H1 (cell line): Measurements from ENCODE around the gene TNNI2. TPM values are rescaled to one million over a fixed set of nuclear protein-coding genes. Genes with fewer than 3 reads are reported as not detected.

Experiments used
- EGR1 ChIP-seq: IDR thresholded peaks from 2 replicates; pipeline ENCODE4 v1.6.1; 2011; ENCODE audit warnings: low read depth, low read length, borderline replicate concordance
- EZH2 ChIP-seq: fragments of 200-600 bp; sonication (generic); IDR thresholded peaks from 2 replicates; pipeline ENCODE4 v1.7.1; 2012; ENCODE audit warnings: low read depth, mild to moderate bottlenecking, moderate library complexity, low read length, inconsistent platforms; ENCODE audit not compliant: severe bottlenecking
- SIN3A ChIP-seq, 2 experiments: IDR thresholded peaks in 1 of 2; conservative IDR thresholded peaks in 1 of 2; 2 replicates each; pipeline ENCODE4 v1.6.1; 2011 to 2012; ENCODE audit warnings: low read length in 2 of 2, improper control_type of control experiment in 1 of 2, low read depth in 1 of 2, mild to moderate bottlenecking in 1 of 2
- polyA plus RNA-seq, 7 experiments: library from polyadenylated mRNA; depleted of rRNA in 3 of 7; stranded (reverse) in 5 of 7; unstranded in 2 of 7; fragments of >200 nt in 5 of 7; fragments of 200-250 nt in 2 of 7; gene quantifications; 1 replicate in 5 of 7; 2 replicates in 1 of 7; 4 replicates in 1 of 7; pipeline versions ENCODE4 v1.2.1 to v1.2.3, GENCODE V29; 2011 to 2013; ENCODE audit warnings: missing spikeins in 2 of 7, mixed read lengths in 2 of 7
- total RNA-seq: library from RNA; stranded (reverse); fragmentation: NEBNext Ultra II Directional; extraction: Animal tissue kit (Norgen Biotek cat#: 25700); gene quantifications from 2 replicates; pipeline ENCODE4 v1.2.1, GENCODE V29; 2021

The TNNI2 gene
- total and polyA plus RNA-seq, 2 of the 8 experiments (the other 6 are each of a cell fraction or from before 2014, with no cell fraction given): not detected

DNA sequence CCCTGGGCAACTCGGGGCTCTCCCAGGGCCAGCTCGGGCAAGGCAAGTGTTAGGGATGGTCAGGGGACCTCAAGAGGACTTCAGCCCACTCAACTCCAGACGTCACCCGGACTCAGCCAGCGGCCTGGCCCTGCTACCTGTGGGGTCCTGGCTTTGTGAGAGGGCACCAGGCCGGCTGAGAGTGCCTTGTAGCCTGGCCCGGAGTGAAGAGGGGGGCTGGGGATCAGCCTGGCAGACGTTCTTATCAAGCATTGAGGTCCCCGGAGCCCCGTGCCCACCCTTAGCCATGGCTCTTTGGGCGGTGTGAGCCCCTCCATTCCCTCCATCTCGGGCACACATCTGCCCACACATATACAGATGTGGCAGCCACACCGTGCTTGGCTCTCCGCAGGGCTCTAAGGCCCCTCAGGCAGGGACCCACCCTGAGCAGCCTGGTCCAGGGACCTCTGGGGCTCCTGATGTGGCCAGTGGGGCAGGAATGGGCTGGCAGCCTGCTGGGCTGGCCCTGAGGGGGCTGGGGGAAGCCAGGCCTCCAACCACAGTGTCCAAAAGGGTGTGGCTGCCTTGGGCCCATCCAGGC lies 29.4 kb downstream of the TNNI2 start (continued):
- no peak for TF ChIP-seq SIN3A (conservative IDR thresholded peaks at IDR 0.05 in 1 of 2, IDR thresholded peaks at IDR 0.05 in 1 of 2; ENCODE audit: low read depth in 1 of 2, low read length in 2 of 2)
- TF ChIP-seq EZH2: no peak
- TF ChIP-seq EGR1: no peak
